WTC11 (cell line): ENCODE results near the gene ALDH8A1. TPM values are rescaled to one million over a fixed set of nuclear protein-coding genes. Genes with fewer than 3 reads are reported as not detected.

ENCODE experiments used
- ATAC-seq: fragments of 200-7000 bp; cut with Tn5 transposase; 2 replicates; pipeline ENCODE4 v1.10.0; 2021; ENCODE audit warnings: mild to moderate bottlenecking, moderate library complexity
- CTCF ChIA-PET: fragments of 300-600 bp; sonication (Branson Sonifier 250); formaldehyde crosslinking; loops from one replicate; lab custom pipeline; 2021; ENCODE audit warnings: antibody characterized with exemption; lab: Charles Lee
- POLR2A ChIA-PET: fragments of 350-600 bp; sonication (Branson Sonifier 250); formaldehyde crosslinking; loops from one replicate; lab custom pipeline; 2021; ENCODE audit warnings: antibody characterized with exemption; lab: Charles Lee
- DNase-seq: peaks from one replicate; pipeline ENCODE4 v3.0.0; 2021; ENCODE audit warnings: low spot score
- H3K27ac Mint-ChIP-seq: 2 replicates; pipeline ENCODE4 v1.8.0; 2021; ENCODE audit warnings: mixed read lengths
- H3K27me3 Mint-ChIP-seq: 2 replicates; pipeline ENCODE4 v1.8.0; 2021; ENCODE audit warnings: low read depth, mild to moderate bottlenecking, moderate library complexity, mixed read lengths
- H3K36me3 Mint-ChIP-seq: 2 replicates; pipeline ENCODE4 v1.8.0; 2021; ENCODE audit warnings: mixed read lengths
- H3K4me1 Mint-ChIP-seq: 2 replicates; pipeline ENCODE4 v1.8.0; 2022; ENCODE audit warnings: mixed read lengths
- H3K4me3 Mint-ChIP-seq: 2 replicates; pipeline ENCODE4 v1.8.0; 2021; ENCODE audit warnings: mild to moderate bottlenecking, moderate library complexity, mixed read lengths
- H3K9me3 Mint-ChIP-seq: 2 replicates; pipeline ENCODE4 v1.8.0; 2021; ENCODE audit warnings: mixed read lengths
- ELF4 ChIP-seq: sonication (generic); formaldehyde crosslinking; IDR thresholded peaks from 2 replicates; pipeline ENCODE4 v1.8.1; 2022; ENCODE audit warnings: low read depth, mild to moderate bottlenecking, moderate library complexity, missing genetic modification reagents
- ESRRA ChIP-seq: sonication (generic); formaldehyde crosslinking; IDR thresholded peaks from 2 replicates; pipeline ENCODE4 v1.8.1; 2022; ENCODE audit warnings: mild to moderate bottlenecking, missing genetic modification reagents, borderline replicate concordance
- GRHL2 ChIP-seq: fragments of 250-450 bp; sonication (Bioruptor Pico); IDR thresholded peaks from 2 replicates; pipeline ENCODE4 v1.8.0; 2022; ENCODE audit warnings: mild to moderate bottlenecking, moderate library complexity; ENCODE audit not compliant: insufficient replicate concordance, severe bottlenecking
- JAZF1 ChIP-seq: fragments of 250-450 bp; sonication (Bioruptor Pico); IDR thresholded peaks from 2 replicates; pipeline ENCODE4 v1.9.0; 2021; ENCODE audit warnings: moderate library complexity, mild to moderate bottlenecking, inconsistent platforms
- MXD4 ChIP-seq: fragments of 250-450 bp; sonication (Bioruptor Pico); IDR thresholded peaks from 2 replicates; pipeline ENCODE4 v1.8.0; 2021; ENCODE audit warnings: mild to moderate bottlenecking, moderate library complexity, borderline replicate concordance
- NR1H2 ChIP-seq: sonication (generic); formaldehyde crosslinking; IDR thresholded peaks from 2 replicates; pipeline ENCODE4 v1.9.0; 2021; ENCODE audit warnings: mild to moderate bottlenecking, moderate library complexity, missing genetic modification reagents
- NR2C2 ChIP-seq: sonication (generic); formaldehyde crosslinking; IDR thresholded peaks from 2 replicates; pipeline ENCODE4 v1.8.0; 2022; ENCODE audit warnings: mild to moderate bottlenecking, missing genetic modification reagents
- PRRX2 ChIP-seq: fragments of 250-450 bp; sonication (Bioruptor Pico); IDR thresholded peaks from 2 replicates; pipeline ENCODE4 v1.8.0; 2021; ENCODE audit warnings: mild to moderate bottlenecking
- SMAD4 ChIP-seq: sonication (generic); formaldehyde crosslinking; IDR thresholded peaks from 2 replicates; pipeline ENCODE4 v1.8.0; 2022; ENCODE audit warnings: mild to moderate bottlenecking, missing genetic modification reagents
- TP53 ChIP-seq: sonication (generic); formaldehyde crosslinking; IDR thresholded peaks from 2 replicates; pipeline ENCODE4 v1.8.1; 2023; ENCODE audit warnings: mild to moderate bottlenecking, missing genetic modification reagents
- ZBTB21 ChIP-seq: sonication (generic); formaldehyde crosslinking; IDR thresholded peaks from 2 replicates; pipeline ENCODE4 v1.8.1; 2023; ENCODE audit warnings: mild to moderate bottlenecking, missing genetic modification reagents, borderline replicate concordance
- ZNF138 ChIP-seq: sonication (generic); formaldehyde crosslinking; conservative IDR thresholded peaks from 2 replicates; pipeline ENCODE4 v1.8.1; 2022; ENCODE audit warnings: mild to moderate bottlenecking, moderate library complexity, missing genetic modification reagents
- ZNF317 ChIP-seq: sonication (generic); formaldehyde crosslinking; IDR thresholded peaks from 2 replicates; pipeline ENCODE4 v1.8.1; 2023; ENCODE audit warnings: low read depth, mild to moderate bottlenecking, moderate library complexity, missing genetic modification reagents, borderline replicate concordance
- ZNF423 ChIP-seq: fragments of 250-450 bp; sonication (Bioruptor Pico); IDR thresholded peaks from 2 replicates; pipeline ENCODE4 v2.1.2; 2022; ENCODE audit warnings: mild to moderate bottlenecking, moderate library complexity
- total RNA-seq: library from RNA; stranded (reverse); gene quantifications from 3 replicates; pipeline ENCODE4 v1.2.3, GENCODE V29; 2021
- TF ChIP-seq, protein P1 (sequence below): sonication (generic); formaldehyde crosslinking; IDR thresholded peaks from 2 replicates; pipeline ENCODE4 v1.8.1; 2022; ENCODE audit warnings: mild to moderate bottlenecking, moderate library complexity, missing genetic modification reagents
- TF ChIP-seq, protein P2 (sequence below): sonication (generic); formaldehyde crosslinking; IDR thresholded peaks from 2 replicates; pipeline ENCODE4 v1.8.0; 2022; ENCODE audit warnings: mild to moderate bottlenecking, missing genetic modification reagents
- TF ChIP-seq, protein P3 (sequence below): sonication (generic); formaldehyde crosslinking; IDR thresholded peaks from 2 replicates; pipeline ENCODE4 v1.8.0; 2022; ENCODE audit warnings: mild to moderate bottlenecking, missing genetic modification reagents
- TF ChIP-seq, protein P4 (sequence below): sonication (generic); formaldehyde crosslinking; IDR thresholded peaks from 2 replicates; pipeline ENCODE4 v1.8.0; 2022; ENCODE audit warnings: mild to moderate bottlenecking, missing genetic modification reagents
- TF ChIP-seq, protein P5 (sequence below): fragments of 250-450 bp; sonication (Bioruptor Pico); IDR thresholded peaks from 2 replicates; pipeline ENCODE4 v1.9.0; 2021; ENCODE audit warnings: mild to moderate bottlenecking, borderline replicate concordance

ALDH8A1 gene
- total RNA-seq, 1 experiment from 2014 or later: 0.17 TPM

DNA sequence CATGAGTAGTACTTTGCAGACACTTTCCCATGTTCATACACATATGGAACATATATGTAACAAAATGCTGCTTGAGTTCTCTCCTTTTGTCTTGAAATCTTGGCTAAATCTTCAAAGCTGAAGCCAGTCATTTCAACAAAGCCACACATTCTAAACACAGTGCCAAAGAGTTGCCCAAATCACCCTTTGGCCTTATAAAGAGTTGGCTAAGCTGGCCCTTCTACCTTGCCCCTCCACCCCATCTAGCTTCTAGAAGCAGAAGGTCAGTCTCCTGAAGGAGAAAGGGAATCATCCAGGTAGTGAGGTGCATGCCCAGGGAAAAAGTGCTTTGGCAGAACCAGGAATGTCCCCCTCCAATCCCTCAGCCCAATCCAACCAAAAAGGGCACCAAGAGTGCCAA lies 58.3 kb downstream of the ALDH8A1 start:
- Mint-ChIP-seq H3K27me3 (no peaks in the 10 kb centered on the region; the same call in 1 of the 2 replicates), H3K36me3 (peaks cover 5% of the 10 kb centered on the region; the same call in 1 of the 2 replicates), H3K4me1 (no peaks in the 10 kb centered on the region), H3K4me3 (no peak overlapping the region), H3K27ac (no peak overlapping the region), H3K9me3 (peaks cover 13% of the 10 kb centered on the region)
- CTCF ChIA-PET: interaction anchor here (2.2 kb wide), 1 partner anchor 9 kb away, joined by 5 read pairs; no protein-coding TSS in a partner anchor
- ATAC-seq (no peak), DNase-seq (no peak)
- POLR2A ChIA-PET: no interaction called here
- TF ChIP-seq, protein P1, sequence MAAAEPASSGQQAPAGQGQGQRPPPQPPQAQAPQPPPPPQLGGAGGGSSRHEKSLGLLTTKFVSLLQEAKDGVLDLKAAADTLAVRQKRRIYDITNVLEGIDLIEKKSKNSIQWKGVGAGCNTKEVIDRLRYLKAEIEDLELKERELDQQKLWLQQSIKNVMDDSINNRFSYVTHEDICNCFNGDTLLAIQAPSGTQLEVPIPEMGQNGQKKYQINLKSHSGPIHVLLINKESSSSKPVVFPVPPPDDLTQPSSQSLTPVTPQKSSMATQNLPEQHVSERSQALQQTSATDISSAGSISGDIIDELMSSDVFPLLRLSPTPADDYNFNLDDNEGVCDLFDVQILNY: no peak
- TF ChIP-seq MXD4 (CRISPR knock-in tag): no peak
- no peak for TF ChIP-seq TP53 (CRISPR knock-in tag)
- TF ChIP-seq ESRRA: no peak
- no peak for TF ChIP-seq JAZF1
- no peak for TF ChIP-seq ZNF138
- TF ChIP-seq, protein P2, sequence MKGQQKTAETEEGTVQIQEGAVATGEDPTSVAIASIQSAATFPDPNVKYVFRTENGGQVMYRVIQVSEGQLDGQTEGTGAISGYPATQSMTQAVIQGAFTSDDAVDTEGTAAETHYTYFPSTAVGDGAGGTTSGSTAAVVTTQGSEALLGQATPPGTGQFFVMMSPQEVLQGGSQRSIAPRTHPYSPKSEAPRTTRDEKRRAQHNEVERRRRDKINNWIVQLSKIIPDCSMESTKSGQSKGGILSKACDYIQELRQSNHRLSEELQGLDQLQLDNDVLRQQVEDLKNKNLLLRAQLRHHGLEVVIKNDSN (CRISPR knock-in tag): no peak

DNA sequence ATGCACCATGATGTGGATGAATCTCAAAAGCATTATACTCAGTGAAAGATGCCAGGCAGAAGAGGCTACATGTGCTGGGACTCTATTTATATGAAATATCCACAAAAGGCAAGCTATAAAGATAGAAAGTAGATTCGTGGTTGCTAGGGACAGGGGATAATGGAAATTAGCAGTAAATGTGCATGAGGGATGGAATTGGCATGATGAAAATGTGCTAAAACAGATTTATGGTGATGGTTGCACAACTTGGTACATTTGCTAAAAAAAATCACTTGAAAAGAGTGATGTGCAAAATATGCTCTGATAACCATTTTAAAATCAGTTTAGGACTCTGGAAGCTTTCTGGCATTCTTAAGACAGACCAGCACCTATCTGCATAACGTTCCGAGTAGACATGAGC lies 61.6 kb downstream of the ALDH8A1 start:
- Mint-ChIP-seq H3K9me3 (peaks cover 13% of the 10 kb centered on the region), H3K27me3 (no peaks in the 10 kb centered on the region; the same call in 1 of the 2 replicates), H3K36me3 (peaks cover 5% of the 10 kb centered on the region; the same call in 1 of the 2 replicates), H3K27ac (no peak overlapping the region), H3K4me1 (no peaks in the 10 kb centered on the region), H3K4me3 (no peak overlapping the region)
- ATAC-seq (no peak), DNase-seq (no peak)
- ChIA-PET CTCF (no interaction called here), POLR2A (no interaction called here)
- TF ChIP-seq, protein P3, sequence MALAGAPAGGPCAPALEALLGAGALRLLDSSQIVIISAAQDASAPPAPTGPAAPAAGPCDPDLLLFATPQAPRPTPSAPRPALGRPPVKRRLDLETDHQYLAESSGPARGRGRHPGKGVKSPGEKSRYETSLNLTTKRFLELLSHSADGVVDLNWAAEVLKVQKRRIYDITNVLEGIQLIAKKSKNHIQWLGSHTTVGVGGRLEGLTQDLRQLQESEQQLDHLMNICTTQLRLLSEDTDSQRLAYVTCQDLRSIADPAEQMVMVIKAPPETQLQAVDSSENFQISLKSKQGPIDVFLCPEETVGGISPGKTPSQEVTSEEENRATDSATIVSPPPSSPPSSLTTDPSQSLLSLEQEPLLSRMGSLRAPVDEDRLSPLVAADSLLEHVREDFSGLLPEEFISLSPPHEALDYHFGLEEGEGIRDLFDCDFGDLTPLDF (CRISPR knock-in tag): no peak
- no peak for TF ChIP-seq PRRX2 (CRISPR knock-in tag)
- TF ChIP-seq, protein P4, sequence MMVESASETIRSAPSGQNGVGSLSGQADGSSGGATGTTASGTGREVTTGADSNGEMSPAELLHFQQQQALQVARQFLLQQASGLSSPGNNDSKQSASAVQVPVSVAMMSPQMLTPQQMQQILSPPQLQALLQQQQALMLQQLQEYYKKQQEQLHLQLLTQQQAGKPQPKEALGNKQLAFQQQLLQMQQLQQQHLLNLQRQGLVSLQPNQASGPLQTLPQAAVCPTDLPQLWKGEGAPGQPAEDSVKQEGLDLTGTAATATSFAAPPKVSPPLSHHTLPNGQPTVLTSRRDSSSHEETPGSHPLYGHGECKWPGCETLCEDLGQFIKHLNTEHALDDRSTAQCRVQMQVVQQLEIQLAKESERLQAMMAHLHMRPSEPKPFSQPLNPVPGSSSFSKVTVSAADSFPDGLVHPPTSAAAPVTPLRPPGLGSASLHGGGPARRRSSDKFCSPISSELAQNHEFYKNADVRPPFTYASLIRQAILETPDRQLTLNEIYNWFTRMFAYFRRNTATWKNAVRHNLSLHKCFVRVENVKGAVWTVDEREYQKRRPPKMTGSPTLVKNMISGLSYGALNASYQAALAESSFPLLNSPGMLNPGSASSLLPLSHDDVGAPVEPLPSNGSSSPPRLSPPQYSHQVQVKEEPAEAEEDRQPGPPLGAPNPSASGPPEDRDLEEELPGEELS: no peak
- TF ChIP-seq MXD4 (CRISPR knock-in tag): no peak
- TF ChIP-seq ZBTB21: no peak
- TF ChIP-seq, protein P5, sequence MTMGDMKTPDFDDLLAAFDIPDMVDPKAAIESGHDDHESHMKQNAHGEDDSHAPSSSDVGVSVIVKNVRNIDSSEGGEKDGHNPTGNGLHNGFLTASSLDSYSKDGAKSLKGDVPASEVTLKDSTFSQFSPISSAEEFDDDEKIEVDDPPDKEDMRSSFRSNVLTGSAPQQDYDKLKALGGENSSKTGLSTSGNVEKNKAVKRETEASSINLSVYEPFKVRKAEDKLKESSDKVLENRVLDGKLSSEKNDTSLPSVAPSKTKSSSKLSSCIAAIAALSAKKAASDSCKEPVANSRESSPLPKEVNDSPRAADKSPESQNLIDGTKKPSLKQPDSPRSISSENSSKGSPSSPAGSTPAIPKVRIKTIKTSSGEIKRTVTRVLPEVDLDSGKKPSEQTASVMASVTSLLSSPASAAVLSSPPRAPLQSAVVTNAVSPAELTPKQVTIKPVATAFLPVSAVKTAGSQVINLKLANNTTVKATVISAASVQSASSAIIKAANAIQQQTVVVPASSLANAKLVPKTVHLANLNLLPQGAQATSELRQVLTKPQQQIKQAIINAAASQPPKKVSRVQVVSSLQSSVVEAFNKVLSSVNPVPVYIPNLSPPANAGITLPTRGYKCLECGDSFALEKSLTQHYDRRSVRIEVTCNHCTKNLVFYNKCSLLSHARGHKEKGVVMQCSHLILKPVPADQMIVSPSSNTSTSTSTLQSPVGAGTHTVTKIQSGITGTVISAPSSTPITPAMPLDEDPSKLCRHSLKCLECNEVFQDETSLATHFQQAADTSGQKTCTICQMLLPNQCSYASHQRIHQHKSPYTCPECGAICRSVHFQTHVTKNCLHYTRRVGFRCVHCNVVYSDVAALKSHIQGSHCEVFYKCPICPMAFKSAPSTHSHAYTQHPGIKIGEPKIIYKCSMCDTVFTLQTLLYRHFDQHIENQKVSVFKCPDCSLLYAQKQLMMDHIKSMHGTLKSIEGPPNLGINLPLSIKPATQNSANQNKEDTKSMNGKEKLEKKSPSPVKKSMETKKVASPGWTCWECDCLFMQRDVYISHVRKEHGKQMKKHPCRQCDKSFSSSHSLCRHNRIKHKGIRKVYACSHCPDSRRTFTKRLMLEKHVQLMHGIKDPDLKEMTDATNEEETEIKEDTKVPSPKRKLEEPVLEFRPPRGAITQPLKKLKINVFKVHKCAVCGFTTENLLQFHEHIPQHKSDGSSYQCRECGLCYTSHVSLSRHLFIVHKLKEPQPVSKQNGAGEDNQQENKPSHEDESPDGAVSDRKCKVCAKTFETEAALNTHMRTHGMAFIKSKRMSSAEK (CRISPR knock-in tag): no peak
- TF ChIP-seq SMAD4 (CRISPR knock-in tag): no peak
- no peak for TF ChIP-seq JAZF1
- TF ChIP-seq NR1H2 (CRISPR knock-in tag): no peak
- no peak for TF ChIP-seq ZNF317 (CRISPR knock-in tag)
- no peak for TF ChIP-seq ZNF423 (CRISPR knock-in tag)
- no peak for TF ChIP-seq ELF4 (CRISPR knock-in tag)
- no peak for TF ChIP-seq GRHL2
- no peak for TF ChIP-seq NR2C2 (CRISPR knock-in tag)
